ENCODE data around the gene B3GNT3. TPM values are rescaled to one million over a fixed set of nuclear protein-coding genes. Genes with fewer than 3 reads are reported as not detected.

B3GNT3 gene
- total and polyA plus RNA-seq, 9 of the 15 experiments (the other 6 are each of a cell fraction or from before 2014, with no cell fraction given), result 0.06 to 0.11 (median 0.07) TPM; not detected in 6

- TF ChIP-seq, protein P1, sequence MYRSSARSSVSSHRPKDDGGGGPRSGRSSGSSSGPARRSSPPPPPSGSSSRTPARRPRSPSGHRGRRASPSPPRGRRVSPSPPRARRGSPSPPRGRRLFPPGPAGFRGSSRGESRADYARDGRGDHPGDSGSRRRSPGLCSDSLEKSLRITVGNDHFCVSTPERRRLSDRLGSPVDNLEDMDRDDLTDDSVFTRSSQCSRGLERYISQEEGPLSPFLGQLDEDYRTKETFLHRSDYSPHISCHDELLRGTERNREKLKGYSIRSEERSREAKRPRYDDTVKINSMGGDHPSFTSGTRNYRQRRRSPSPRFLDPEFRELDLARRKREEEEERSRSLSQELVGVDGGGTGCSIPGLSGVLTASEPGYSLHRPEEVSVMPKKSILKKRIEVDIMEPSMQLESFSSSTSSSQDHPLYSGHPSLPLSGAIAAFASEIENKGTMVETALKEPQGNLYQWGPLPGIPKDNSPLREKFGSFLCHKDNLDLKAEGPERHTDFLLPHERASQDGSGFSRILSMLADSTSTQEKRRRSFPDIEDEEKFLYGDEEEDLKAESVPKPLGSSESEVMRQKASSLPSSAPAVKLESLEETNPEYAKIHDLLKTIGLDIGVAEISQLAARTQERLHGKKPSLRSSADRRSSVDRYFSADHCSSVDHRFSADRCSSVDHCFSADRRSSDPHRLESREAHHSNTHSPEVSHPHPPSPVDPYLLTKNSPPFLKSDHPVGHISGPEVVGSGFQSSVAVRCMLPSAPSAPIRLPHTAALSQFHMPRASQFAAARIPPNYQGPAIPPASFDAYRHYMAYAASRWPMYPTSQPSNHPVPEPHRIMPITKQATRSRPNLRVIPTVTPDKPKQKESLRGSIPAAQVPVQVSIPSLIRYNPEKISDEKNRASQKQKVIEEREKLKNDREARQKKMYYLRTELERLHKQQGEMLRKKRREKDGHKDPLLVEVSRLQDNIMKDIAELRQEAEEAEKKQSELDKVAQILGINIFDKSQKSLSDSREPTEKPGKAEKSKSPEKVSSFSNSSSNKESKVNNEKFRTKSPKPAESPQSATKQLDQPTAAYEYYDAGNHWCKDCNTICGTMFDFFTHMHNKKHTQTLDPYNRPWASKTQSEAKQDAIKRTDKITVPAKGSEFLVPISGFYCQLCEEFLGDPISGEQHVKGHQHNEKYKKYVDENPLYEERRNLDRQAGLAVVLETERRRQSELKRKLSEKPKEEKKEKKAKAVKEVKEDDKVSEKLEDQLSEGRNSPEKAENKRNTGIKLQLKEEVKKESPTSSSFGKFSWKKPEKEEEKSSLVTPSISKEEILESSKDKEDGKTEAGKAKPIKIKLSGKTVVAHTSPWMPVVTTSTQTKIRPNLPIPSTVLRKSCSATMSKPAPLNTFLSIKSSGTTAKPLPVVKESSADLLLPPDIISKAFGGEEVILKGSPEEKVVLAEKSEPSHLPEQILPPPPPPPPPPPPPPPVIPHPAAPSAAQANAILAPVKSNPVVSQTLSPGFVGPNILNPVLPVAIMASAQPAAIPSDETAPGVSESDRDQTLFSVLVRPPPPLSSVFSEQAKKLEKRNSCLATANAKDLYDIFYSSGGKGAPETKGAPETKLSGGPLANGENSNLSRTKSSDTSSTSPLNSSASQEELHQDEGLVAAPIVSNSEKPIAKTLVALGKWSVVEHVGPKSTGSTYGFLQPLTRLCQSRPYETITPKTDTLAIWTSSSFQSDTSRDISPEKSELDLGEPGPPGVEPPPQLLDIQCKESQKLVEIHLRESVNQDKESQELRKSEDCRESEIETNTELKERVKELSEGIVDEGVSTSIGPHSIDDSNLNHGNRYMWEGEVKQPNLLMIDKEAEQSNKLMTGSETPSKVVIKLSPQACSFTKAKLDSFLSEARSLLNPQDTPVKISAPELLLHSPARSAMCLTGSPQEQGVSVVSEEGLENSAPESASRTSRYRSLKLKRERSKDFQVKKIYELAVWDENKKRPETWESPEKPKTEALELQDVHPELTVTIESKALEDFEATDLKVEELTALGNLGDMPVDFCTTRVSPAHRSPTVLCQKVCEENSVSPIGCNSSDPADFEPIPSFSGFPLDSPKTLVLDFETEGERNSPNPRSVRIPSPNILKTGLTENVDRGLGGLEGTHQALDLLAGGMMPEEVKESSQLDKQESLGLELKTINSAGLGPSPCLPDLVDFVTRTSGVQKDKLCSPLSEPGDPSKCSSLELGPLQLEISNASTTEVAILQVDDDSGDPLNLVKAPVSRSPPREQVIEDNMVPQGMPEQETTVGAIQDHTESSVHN (IDR thresholded peaks at IDR 0.05; ENCODE audit: borderline replicate concordance in 1 of 2, low read depth in 1 of 2), result 0 out of 4 replicates have a peak, but pooled peaks of 1 of the 2 experiments have one; percentile 31
- TF ChIP-seq THRB (CRISPR knock-in tag; conservative IDR thresholded peaks at IDR 0.05), result no peak
- TF ChIP-seq ZNF143 (CRISPR knock-in tag; IDR thresholded peaks at IDR 0.05), result no peak
- TF ChIP-seq TAF9B (IDR thresholded peaks at IDR 0.05; ENCODE audit: partially characterized antibody), result no peak
- no peak for TF ChIP-seq ARHGAP35 (IDR thresholded peaks at IDR 0.05; ENCODE audit: partially characterized antibody)
- no peak for TF ChIP-seq EHMT2 (IDR thresholded peaks at IDR 0.05)
- no peak for TF ChIP-seq ZNF324 (CRISPR knock-in tag; IDR thresholded peaks at IDR 0.05)
- TF ChIP-seq NRF1 (conservative IDR thresholded peaks at IDR 0.05 in 1 of 2, IDR thresholded peaks at IDR 0.05 in 1 of 2), result peak; percentile 79 to 82
- TF ChIP-seq PML (IDR thresholded peaks at IDR 0.05; ENCODE audit: low read length), result no peak
- peak; percentile 99 for TF ChIP-seq SMARCA5 (IDR thresholded peaks at IDR 0.05)
- peak; percentile 76 for TF ChIP-seq FOXM1 (IDR thresholded peaks at IDR 0.05; ENCODE audit: low read depth)
- no peak for TF ChIP-seq FOXM1 (CRISPR knock-in tag; IDR thresholded peaks at IDR 0.05; ENCODE audit: low read depth)
- peak; percentile 73; the same call in 1 of the 2 replicates for TF ChIP-seq DMBX1 (CRISPR knock-in tag; IDR thresholded peaks at IDR 0.05; ENCODE audit: borderline replicate concordance)
- peak; percentile 37; the same call in 1 of the 2 replicates for TF ChIP-seq RBFOX2 (IDR thresholded peaks at IDR 0.05; ENCODE audit: low read depth, low read length)
- peak; percentile 60 to 62 for TF ChIP-seq MAZ (CRISPR knock-in tag; conservative IDR thresholded peaks at IDR 0.05 in 1 of 2, IDR thresholded peaks at IDR 0.05 in 1 of 2)
- no peak for TF ChIP-seq ZNF184 (CRISPR knock-in tag; IDR thresholded peaks at IDR 0.05)
- 0 out of 4 replicates have a peak, but pooled peaks of 1 of the 2 experiments have one; percentile 19 for TF ChIP-seq FOXA3 (CRISPR knock-in tag; conservative IDR thresholded peaks at IDR 0.05 in 1 of 2, IDR thresholded peaks at IDR 0.05 in 1 of 2)
- TF ChIP-seq MCM3 (IDR thresholded peaks at IDR 0.05), result no peak
Measured at GRCh38 chr19:17747205-17748098, 47.5 kb upstream of the B3GNT3 start (continued).

Measured in K562 (cell line).